ENCODE data around the gene GNG12. TPM values are rescaled to one million over a fixed set of nuclear protein-coding genes. Genes with fewer than 3 reads are reported as not detected.

The GNG12 gene
- total and polyA plus RNA-seq, 9 of the 15 experiments (the other 6 are each of a cell fraction or from before 2014, with no cell fraction given) = 2.6 to 6.0 (median 4.1) TPM

- TF ChIP-seq MCM3 (IDR thresholded peaks at IDR 0.05) (no peak), ZNF436 (CRISPR knock-in tag; IDR thresholded peaks at IDR 0.05) (no peak)
Measured at GRCh38 chr1:67771152-67771551, 62.1 kb downstream of the GNG12 start (continued).

- DNase-seq (ENCODE audit: extremely low read depth in 1 of 4, low spot score in 3 of 4) (no peak), FAIRE-seq (no peak), ATAC-seq (no peak)
- Histone ChIP-seq H3K4me1 (replicated peaks in 1 of 2; ENCODE audit: control insufficient read depth in 2 of 2, insufficient read depth in 2 of 2, low read length in 2 of 2) (no peaks in the 10 kb centered on the region; a peak in 2 of 5 replicates), H3K27me3 (ENCODE audit: control insufficient read depth in 2 of 2, insufficient read depth in 2 of 2, low read length in 2 of 2) (peaks cover 0 to 4% of the 10 kb centered on the region in 2 experiments; a peak in 3 of 5 replicates), H3K27ac (ENCODE audit: extremely low read depth, low read depth, low read length) (no peak overlapping the region), H3K9me1 (ENCODE audit: control insufficient read depth, insufficient read depth, low read length) (no peaks in the 10 kb centered on the region), H3K4me3 (no peak overlapping the region), H3K36me3 (ENCODE audit: control insufficient read depth, insufficient read depth, low read length) (no peaks in the 10 kb centered on the region), H3K4me2 (ENCODE audit: insufficient read depth, low read length) (no peak overlapping the region), H3K79me2 (ENCODE audit: control insufficient read depth, insufficient read depth, low read length) (no peaks in the 10 kb centered on the region), H2AFZ (ENCODE audit: low read depth, low read length) (no peak overlapping the region), H3K9ac (ENCODE audit: insufficient read depth in 1 of 2, low read depth in 2 of 2, low read length in 2 of 2) (no peak overlapping the region), H4K20me1 (replicated peaks; ENCODE audit: control insufficient read depth, insufficient read depth, low read length) (no peaks in the 10 kb centered on the region), H3K9me3 (replicated peaks; ENCODE audit: control insufficient read depth, insufficient read depth, low read depth, low read length) (no peaks in the 10 kb centered on the region)
- TF ChIP-seq SFPQ (IDR thresholded peaks at IDR 0.05; ENCODE audit: low read depth, low read length) (no peak), ELF4 (CRISPR knock-in tag; IDR thresholded peaks at IDR 0.05) (no peak), ZNF318 (IDR thresholded peaks at IDR 0.05; ENCODE audit: borderline replicate concordance in 1 of 2, low read depth in 1 of 2) (no peak), ZNF583 (CRISPR knock-in tag; IDR thresholded peaks at IDR 0.05) (no peak), PHF8 (IDR thresholded peaks at IDR 0.05; ENCODE audit: borderline replicate concordance, low read length) (no peak)
- WGBS (ENCODE audit: insufficient coverage, low coverage, missing lambda C conversion rate) = 9% methylated on average over 6 of the region's 6 CpGs
- CTCF ChIA-PET (ENCODE audit: low intra/inter-chr PET ratio) = interaction anchor here (2.0 kb wide), 1 partner anchor 234 kb away, joined by 8 read pairs; no protein-coding TSS in a partner anchor
- in situ Hi-C loops (cut with MboI) = loop anchor here (5.0 kb wide), 1 partner anchor 83 kb away; no protein-coding TSS in a partner anchor
- POLR2A ChIA-PET = interaction anchor here (0.6 to 1.4 kb wide), 3 partner anchors 81 to 247 kb away, joined by 3 to 4 read pairs (median 4); partner anchors contain the start of gene GADD45A
- no TSS peak for BruUV-seq (replicated peaks)
- intact Hi-C loops (cut with micrococcal nuclease) = loop anchor here (5.0 kb wide), 2 partner anchors 63 to 343 kb away; partner anchors contain the start of gene GNG12
Measured at GRCh38 chr1:67769633-67770256, 63.5 kb downstream of the GNG12 start.

Measured in K562 (cell line).